GM12873 (cell line): ENCODE measurements around the gene ERC1.

Experiments
- TF ChIP-seq, protein P1 (sequence below): IDR thresholded peaks from 2 replicates; pipeline ENCODE4 v1.5.1; 2012; ENCODE audit warnings: low read depth, mild to moderate bottlenecking, moderate library complexity, low read length, control low read depth; ENCODE audit not compliant: insufficient read depth; ENCODE audit errors: missing control alignments

ERC1 gene

GRCh38 chr12:1302201-1302870, 311.3 kb downstream of the ERC1 start:
- TF ChIP-seq, protein P1, sequence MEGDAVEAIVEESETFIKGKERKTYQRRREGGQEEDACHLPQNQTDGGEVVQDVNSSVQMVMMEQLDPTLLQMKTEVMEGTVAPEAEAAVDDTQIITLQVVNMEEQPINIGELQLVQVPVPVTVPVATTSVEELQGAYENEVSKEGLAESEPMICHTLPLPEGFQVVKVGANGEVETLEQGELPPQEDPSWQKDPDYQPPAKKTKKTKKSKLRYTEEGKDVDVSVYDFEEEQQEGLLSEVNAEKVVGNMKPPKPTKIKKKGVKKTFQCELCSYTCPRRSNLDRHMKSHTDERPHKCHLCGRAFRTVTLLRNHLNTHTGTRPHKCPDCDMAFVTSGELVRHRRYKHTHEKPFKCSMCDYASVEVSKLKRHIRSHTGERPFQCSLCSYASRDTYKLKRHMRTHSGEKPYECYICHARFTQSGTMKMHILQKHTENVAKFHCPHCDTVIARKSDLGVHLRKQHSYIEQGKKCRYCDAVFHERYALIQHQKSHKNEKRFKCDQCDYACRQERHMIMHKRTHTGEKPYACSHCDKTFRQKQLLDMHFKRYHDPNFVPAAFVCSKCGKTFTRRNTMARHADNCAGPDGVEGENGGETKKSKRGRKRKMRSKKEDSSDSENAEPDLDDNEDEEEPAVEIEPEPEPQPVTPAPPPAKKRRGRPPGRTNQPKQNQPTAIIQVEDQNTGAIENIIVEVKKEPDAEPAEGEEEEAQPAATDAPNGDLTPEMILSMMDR, result no peak

GRCh38 chr12:1305063-1305434, 314.0 kb downstream of the ERC1 start:
- TF ChIP-seq, protein P1, result no peak

GRCh38 chr12:1305791-1306500, 314.9 kb downstream of the ERC1 start:
- TF ChIP-seq, protein P1, result no peak

- TF ChIP-seq, protein P1, result no peak
Measured at GRCh38 chr12:1306817-1307216, 315.8 kb downstream of the ERC1 start.

DNA sequence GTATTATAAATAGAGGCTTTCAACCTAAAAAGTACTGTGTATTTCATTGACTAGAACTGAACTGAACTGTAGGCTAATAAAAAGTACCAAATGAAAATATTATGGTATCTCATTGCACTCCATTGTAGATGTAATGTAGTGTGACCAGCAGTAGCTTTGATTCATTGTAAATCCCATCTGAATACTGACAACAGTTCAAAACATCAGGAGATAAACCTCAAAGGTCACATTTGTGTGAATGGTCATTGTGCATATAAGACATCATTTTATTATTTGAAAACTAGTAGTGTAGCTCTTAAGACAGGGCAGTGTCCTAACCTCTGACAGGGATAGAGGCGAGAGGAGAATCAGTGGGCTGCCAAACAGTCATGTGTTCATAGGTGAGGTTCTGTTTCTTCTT, 316.8 kb downstream of the ERC1 start:
- TF ChIP-seq, protein P1, result no peak

DNA sequence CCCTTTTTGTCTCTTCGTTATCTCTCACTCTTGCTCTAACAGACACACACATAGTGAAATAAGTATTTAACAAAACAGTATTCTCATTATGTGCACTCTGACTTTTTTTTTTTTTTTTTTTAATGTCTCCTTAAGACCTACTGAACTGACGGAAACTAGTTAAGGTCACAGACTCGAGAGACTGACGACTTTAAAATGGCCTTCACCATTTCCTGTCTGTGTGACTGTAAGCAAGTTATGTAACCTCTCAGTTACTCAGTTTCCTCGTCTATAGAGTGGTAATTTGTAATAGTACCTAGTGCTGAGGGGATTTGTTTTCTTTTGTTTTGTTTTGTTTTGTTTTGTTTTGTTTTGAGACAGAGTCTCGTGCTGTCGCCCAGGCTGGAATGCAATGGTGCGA, 318.6 kb downstream of the ERC1 start:
- TF ChIP-seq, protein P1, result no peak

DNA sequence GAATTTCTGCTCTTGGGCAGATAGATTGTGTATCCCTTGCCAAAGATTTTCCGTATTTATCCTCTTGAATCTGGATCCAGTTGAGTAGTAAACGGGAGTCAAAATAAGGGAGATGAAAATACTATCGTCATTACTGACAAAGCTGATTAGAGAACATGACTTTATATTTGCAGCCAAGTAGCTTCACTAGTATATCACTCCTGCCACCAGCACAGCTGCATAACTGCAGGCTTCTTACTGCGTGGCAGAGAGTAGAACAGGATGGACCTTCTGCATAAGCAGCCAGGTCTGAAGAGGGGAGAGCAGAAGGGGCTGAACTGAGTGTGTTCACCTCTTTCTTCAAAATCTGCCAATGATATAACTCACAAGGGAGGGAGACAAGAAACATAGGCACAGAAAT, 319.6 kb downstream of the ERC1 start:
- TF ChIP-seq, protein P1, result no peak
